Calu3 (cell line): ENCODE results near the gene DIAPH2. TPM values are rescaled to one million over a fixed set of nuclear protein-coding genes. Genes with fewer than 3 reads are reported as not detected.

Experiments
- BruUV-seq: library from RNA; stranded (reverse); fragments of 400-500 nt; replicated peaks from 2 replicates; lab custom pipeline; 2021; lab: Mats Ljungman, UMichigan
- CTCF ChIA-PET: fragments of 300-600 bp; sonication (Branson Sonifier 250); formaldehyde crosslinking; loops from one replicate; lab custom pipeline; 2022; ENCODE audit warnings: antibody characterized with exemption; lab: Charles Lee
- DNase-seq: peaks from one replicate; pipeline ENCODE4 v3.0.0; 2022
- H3K27ac Mint-ChIP-seq: one replicate; pipeline ENCODE4 v1.8.0; 2022; ENCODE audit warnings: mixed read lengths; ENCODE audit not compliant: unreplicated experiment
- H3K27me3 Mint-ChIP-seq: one replicate; pipeline ENCODE4 v1.8.0; 2022; ENCODE audit warnings: mixed read lengths; ENCODE audit not compliant: unreplicated experiment
- H3K36me3 Mint-ChIP-seq: one replicate; pipeline ENCODE4 v1.8.0; 2022; ENCODE audit warnings: mild to moderate bottlenecking, moderate library complexity, mixed read lengths; ENCODE audit not compliant: insufficient read depth, unreplicated experiment
- H3K4me1 Mint-ChIP-seq: one replicate; pipeline ENCODE4 v1.8.0; 2022; ENCODE audit warnings: mild to moderate bottlenecking, low read depth, mixed read lengths; ENCODE audit not compliant: unreplicated experiment
- H3K4me3 Mint-ChIP-seq: one replicate; pipeline ENCODE4 v1.8.0; 2022; ENCODE audit warnings: mild to moderate bottlenecking, low read depth, moderate library complexity, mixed read lengths; ENCODE audit not compliant: unreplicated experiment
- H3K9me3 Mint-ChIP-seq: one replicate; pipeline ENCODE4 v1.8.0; 2022; ENCODE audit warnings: low read depth, mixed read lengths; ENCODE audit not compliant: unreplicated experiment
- CTCF ChIP-seq: fragments of 200-600 bp; IDR thresholded peaks from one replicate; pipeline ENCODE4 v1.8.0; 2022; ENCODE audit warnings: antibody characterized with exemption; ENCODE audit not compliant: unreplicated experiment
- intact Hi-C: fragments of 100-400 bp; cut with micrococcal nuclease; formaldehyde crosslinking; loops from one replicate; pipeline ENCODE4 v1.10.0; 2022; ENCODE audit not compliant: unreplicated experiment
- total RNA-seq: library from RNA; stranded (reverse); gene quantifications from 2 replicates; pipeline ENCODE4 v1.2.3, GENCODE V29; 2022

Gene DIAPH2
- total RNA-seq, 1 experiment from 2014 or later: 24.2 TPM

GRCh38 chrX:97238632-97239031 is 554.0 kb downstream of the DIAPH2 start:
- no TSS peak for BruUV-seq
- CTCF ChIA-PET: interaction anchor here (0.7 kb wide), 2 partner anchors 50 to 675 kb away, joined by 3 read pairs; no protein-coding TSS in a partner anchor
- intact Hi-C loops: no loop called here
- TF ChIP-seq CTCF: no peak
- peak; percentile 12 for DNase-seq
- peak overlapping the region; percentile 27 for H3K27ac Mint-ChIP-seq
- no peaks in the 10 kb centered on the region for H3K36me3 Mint-ChIP-seq
- no peaks in the 10 kb centered on the region for H3K4me1 Mint-ChIP-seq
- H3K4me3 Mint-ChIP-seq: no peak overlapping the region
- H3K9me3 Mint-ChIP-seq: no peaks in the 10 kb centered on the region
- H3K27me3 Mint-ChIP-seq: no peaks in the 10 kb centered on the region

- Mint-ChIP-seq H3K27me3 (no peaks in the 10 kb centered on the region), H3K27ac (no peak overlapping the region), H3K4me1 (no peaks in the 10 kb centered on the region), H3K9me3 (no peaks in the 10 kb centered on the region), H3K36me3 (no peaks in the 10 kb centered on the region), H3K4me3 (no peak overlapping the region)
- no peak for TF ChIP-seq CTCF
- CTCF ChIA-PET: no interaction called here
- intact Hi-C loops: no loop called here
- BruUV-seq: no TSS peak
- DNase-seq: no peak
Measured at GRCh38 chrX:97252111-97252510, 567.5 kb downstream of the DIAPH2 start.

GRCh38 chrX:97260679-97261078 is 576.0 kb downstream of the DIAPH2 start:
- no TSS peak for BruUV-seq
- no peaks in the 10 kb centered on the region for H3K9me3 Mint-ChIP-seq
- no peaks in the 10 kb centered on the region for H3K27me3 Mint-ChIP-seq
- no peak for DNase-seq
- no peaks in the 10 kb centered on the region for H3K36me3 Mint-ChIP-seq
- CTCF ChIA-PET: no interaction called here
- intact Hi-C loops: no loop called here
- H3K27ac Mint-ChIP-seq: no peak overlapping the region
- TF ChIP-seq CTCF: no peak
- no peaks in the 10 kb centered on the region for H3K4me1 Mint-ChIP-seq
- no peak overlapping the region for H3K4me3 Mint-ChIP-seq

- Mint-ChIP-seq H3K9me3 (no peaks in the 10 kb centered on the region), H3K36me3 (no peaks in the 10 kb centered on the region), H3K27ac (no peak overlapping the region), H3K27me3 (no peaks in the 10 kb centered on the region), H3K4me1 (no peaks in the 10 kb centered on the region), H3K4me3 (no peak overlapping the region)
- TF ChIP-seq CTCF: no peak
- no TSS peak for BruUV-seq
- CTCF ChIA-PET: no interaction called here
- intact Hi-C loops: no loop called here
- no peak for DNase-seq
Measured at GRCh38 chrX:97266406-97267121, 581.9 kb downstream of the DIAPH2 start.
